GM18517 (cell line): ENCODE data around the gene CSNK2A2.
A peak's percentile ranks its signal among the peaks of the same experiment; 100 is the strongest.

Experiments
- ATAC-seq: cut with Tn5 transposase; IDR thresholded peaks from one replicate; pipeline ENCODE4 v1.9.1; 2021; ENCODE audit warnings: mild to moderate bottlenecking, moderate library complexity; ENCODE audit not compliant: unreplicated experiment

Gene CSNK2A2

GRCh38 chr16:58198022-58198683 lies at the start of gene CSNK2A2:
Gene CSNK2A2, minus strand, starts transcription at chr16:58198106. Its CDS starts 370 bp downstream, at chr16:58197736.
- peak; percentile 44 for ATAC-seq

- ATAC-seq, result peak; percentile 99
Measured at GRCh38 chr16:58243528-58244004, 45.7 kb upstream of the CSNK2A2 start.

GRCh38 chr16:58236831-58237230 lies 38.9 kb upstream of the CSNK2A2 start:
- ATAC-seq, result no peak

- peak; percentile 94 for ATAC-seq
Measured at GRCh38 chr16:58236231-58236690, 38.4 kb upstream of the CSNK2A2 start.

GRCh38 chr16:58235663-58236062 lies 37.8 kb upstream of the CSNK2A2 start:
- no peak for ATAC-seq

- no peak for ATAC-seq
Measured at GRCh38 chr16:58234831-58235595, 37.1 kb upstream of the CSNK2A2 start.

- no peak for ATAC-seq
Measured at GRCh38 chr16:58230259-58230658, 32.4 kb upstream of the CSNK2A2 start.

GRCh38 chr16:58226790-58227189 lies 28.9 kb upstream of the CSNK2A2 start:
- ATAC-seq, result no peak

GRCh38 chr16:58225965-58226602 lies 28.2 kb upstream of the CSNK2A2 start:
- ATAC-seq, result no peak

- no peak for ATAC-seq
Measured at GRCh38 chr16:58222532-58223316, 24.8 kb upstream of the CSNK2A2 start.

GRCh38 chr16:58219432-58219831 lies 21.5 kb upstream of the CSNK2A2 start:
- ATAC-seq, result no peak

GRCh38 chr16:58218786-58219185 lies 20.9 kb upstream of the CSNK2A2 start:
- ATAC-seq, result no peak

GRCh38 chr16:58217311-58217925 lies 19.5 kb upstream of the CSNK2A2 start:
- no peak for ATAC-seq

GRCh38 chr16:58212824-58213655 lies 15.1 kb upstream of the CSNK2A2 start:
- no peak for ATAC-seq

- ATAC-seq, result no peak
Measured at GRCh38 chr16:58211846-58212245, 13.9 kb upstream of the CSNK2A2 start.

- no peak for ATAC-seq
Measured at GRCh38 chr16:58211245-58211644, 13.3 kb upstream of the CSNK2A2 start.

- ATAC-seq, result no peak
Measured at GRCh38 chr16:58205276-58206036, 7.5 kb upstream of the CSNK2A2 start.

- ATAC-seq, result no peak
Measured at GRCh38 chr16:58201163-58201562, 3.3 kb upstream of the CSNK2A2 start.
